Epithelial cell of esophagus (primary cell): ENCODE measurements around the gene KAZN.

ENCODE experiments used
- DNase-seq: peaks from one replicate; pipeline ENCODE4 v3.0.0; 2010; ENCODE audit warnings: low read depth
- H3K4me3 ChIP-seq: 2 replicates; pipeline ENCODE4 v1.5.1; 2011; ENCODE audit warnings: mild to moderate bottlenecking, low read length, control low read depth
- TF ChIP-seq, protein P1 (sequence below): IDR thresholded peaks from 2 replicates; pipeline ENCODE4 v1.5.1; 2011; ENCODE audit warnings: low read depth, mild to moderate bottlenecking, low read length, control low read depth, inconsistent platforms; ENCODE audit not compliant: insufficient read depth; ENCODE audit errors: missing control alignments

Gene KAZN

GRCh38 chr1:14862114-14862771, 263.8 kb downstream of the KAZN start:
- no peak for DNase-seq
- TF ChIP-seq, protein P1, sequence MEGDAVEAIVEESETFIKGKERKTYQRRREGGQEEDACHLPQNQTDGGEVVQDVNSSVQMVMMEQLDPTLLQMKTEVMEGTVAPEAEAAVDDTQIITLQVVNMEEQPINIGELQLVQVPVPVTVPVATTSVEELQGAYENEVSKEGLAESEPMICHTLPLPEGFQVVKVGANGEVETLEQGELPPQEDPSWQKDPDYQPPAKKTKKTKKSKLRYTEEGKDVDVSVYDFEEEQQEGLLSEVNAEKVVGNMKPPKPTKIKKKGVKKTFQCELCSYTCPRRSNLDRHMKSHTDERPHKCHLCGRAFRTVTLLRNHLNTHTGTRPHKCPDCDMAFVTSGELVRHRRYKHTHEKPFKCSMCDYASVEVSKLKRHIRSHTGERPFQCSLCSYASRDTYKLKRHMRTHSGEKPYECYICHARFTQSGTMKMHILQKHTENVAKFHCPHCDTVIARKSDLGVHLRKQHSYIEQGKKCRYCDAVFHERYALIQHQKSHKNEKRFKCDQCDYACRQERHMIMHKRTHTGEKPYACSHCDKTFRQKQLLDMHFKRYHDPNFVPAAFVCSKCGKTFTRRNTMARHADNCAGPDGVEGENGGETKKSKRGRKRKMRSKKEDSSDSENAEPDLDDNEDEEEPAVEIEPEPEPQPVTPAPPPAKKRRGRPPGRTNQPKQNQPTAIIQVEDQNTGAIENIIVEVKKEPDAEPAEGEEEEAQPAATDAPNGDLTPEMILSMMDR, result no peak

GRCh38 chr1:14865106-14865505, 266.6 kb downstream of the KAZN start:
- no peak for DNase-seq
- TF ChIP-seq, protein P1, result no peak
- no peak overlapping the region for H3K4me3 ChIP-seq

More at GRCh38 chr1:14862114-14862771, 263.8 kb downstream of the KAZN start:
- no peak overlapping the region for H3K4me3 ChIP-seq

DNA sequence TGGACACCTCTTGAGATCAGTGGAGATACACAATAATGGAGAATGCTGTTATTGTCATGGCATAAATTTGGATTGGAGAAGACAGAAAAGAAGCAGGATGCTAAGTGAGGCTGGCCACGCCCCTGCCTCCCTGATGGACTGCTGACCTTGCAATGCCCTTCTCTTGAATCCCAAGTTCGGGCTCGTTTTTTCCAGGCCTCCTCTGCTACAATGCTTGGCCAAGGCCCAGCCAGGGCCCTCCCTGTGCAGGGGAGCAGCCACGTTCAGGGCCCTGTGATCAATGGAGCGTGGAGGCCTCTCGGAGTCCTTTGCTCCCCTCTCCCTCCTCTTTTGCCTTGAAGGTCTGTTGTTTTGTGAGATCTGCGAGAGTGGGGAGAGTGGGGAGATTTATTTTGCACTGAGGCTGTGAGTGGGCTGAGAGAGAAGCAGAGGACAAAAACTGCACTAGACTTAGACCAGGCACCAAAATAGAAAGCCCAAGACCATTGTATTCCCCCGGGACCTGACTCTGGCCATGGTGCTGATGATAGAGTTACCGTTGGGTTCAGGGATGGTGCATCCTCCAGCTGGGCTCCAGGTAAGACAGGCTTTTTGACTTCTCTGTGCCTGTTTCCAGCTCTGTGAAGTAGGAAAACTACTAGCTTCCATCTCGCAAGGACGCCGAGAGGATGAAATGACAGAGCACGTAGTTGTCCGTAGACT, 268.6 kb downstream of the KAZN start:
- TF ChIP-seq, protein P1, result no peak
- DNase-seq, result no peak
- H3K4me3 ChIP-seq, result no peak overlapping the region

DNA sequence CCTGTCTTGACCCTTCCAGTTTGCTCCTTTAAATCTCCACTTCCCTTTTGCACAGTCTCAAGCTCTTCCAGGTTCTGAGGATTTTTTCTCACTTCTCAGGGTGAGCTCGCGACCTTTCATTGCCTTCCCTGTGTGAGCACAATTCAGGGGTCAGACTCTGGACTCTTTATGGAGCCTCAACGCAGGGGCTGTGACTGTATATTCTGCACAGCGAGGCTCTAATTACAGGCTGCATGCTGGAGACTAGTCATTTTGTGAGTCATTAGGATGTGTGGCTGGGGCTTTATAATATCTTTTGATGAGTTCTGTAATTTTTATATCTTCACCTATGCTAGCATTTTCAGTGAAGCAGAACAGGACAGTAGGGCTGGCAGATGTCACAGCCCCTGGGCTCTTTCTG, 270.7 kb downstream of the KAZN start:
- TF ChIP-seq, protein P1, result no peak
- DNase-seq, result no peak
- H3K4me3 ChIP-seq, result no peak overlapping the region

DNA sequence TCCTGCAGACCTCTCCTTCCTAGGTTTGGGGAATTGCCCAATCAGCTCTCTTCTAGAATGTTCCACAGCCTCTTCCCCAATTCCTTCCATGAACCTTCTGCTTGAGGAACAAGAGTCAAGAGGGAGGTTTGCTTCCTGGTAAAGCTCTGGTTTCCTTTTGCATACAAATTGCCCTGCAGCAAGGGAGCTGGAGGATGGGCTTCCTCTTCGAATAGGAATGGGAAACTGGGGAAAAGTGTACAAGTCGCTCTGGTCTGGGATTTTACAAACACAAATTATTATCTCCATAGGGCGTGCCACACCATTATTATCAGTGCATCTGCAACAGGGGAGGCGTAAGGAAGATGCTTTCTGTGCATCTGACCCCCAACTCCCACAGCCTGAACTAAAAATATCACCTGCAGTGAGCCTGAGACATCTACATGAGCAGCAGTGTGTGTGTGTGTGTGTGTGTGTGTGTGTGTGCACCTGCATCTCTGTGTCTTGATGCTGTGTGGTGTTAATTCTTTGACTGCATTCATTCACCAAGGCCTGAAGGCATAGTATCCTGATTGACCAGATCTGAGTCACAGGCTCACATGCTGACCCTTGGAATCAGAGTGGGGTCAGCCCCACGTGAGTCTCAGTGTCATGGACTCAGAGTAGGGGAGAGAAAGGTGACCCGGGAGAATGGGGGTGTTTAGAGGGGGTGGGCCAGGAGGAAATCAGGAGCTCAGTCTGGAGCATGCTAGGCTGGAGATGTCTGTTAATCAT, 272.9 kb downstream of the KAZN start:
- peak; percentile 16 for DNase-seq
- H3K4me3 ChIP-seq, result no peak overlapping the region
- TF ChIP-seq, protein P1, result no peak

GRCh38 chr1:14872762-14873161, 274.3 kb downstream of the KAZN start:
- TF ChIP-seq, protein P1, result no peak
- no peak for DNase-seq
- no peak overlapping the region for H3K4me3 ChIP-seq
